Left ventricle myocardium inferior (tissue), 1 donor: ENCODE measurements around the gene PARD3. TPM values are rescaled to one million over a fixed set of nuclear protein-coding genes. Genes with fewer than 3 reads are reported as not detected.

Experiments
- DNase-seq: peaks from one replicate; pipeline ENCODE4 v3.0.0-alpha.2; 2020
- H3K27ac ChIP-seq: fragments of 200-600 bp; replicated peaks from 2 replicates; pipeline ENCODE4 v1.8.0; 2021
- H3K27me3 ChIP-seq: fragments of 200-600 bp; 2 replicates; pipeline ENCODE4 v1.8.0; 2021; ENCODE audit warnings: low read depth
- H3K36me3 ChIP-seq: fragments of 200-600 bp; 2 replicates; pipeline ENCODE4 v1.8.0; 2021
- H3K4me1 ChIP-seq: fragments of 200-600 bp; 2 replicates; pipeline ENCODE4 v1.8.0; 2021
- H3K4me3 ChIP-seq: fragments of 200-600 bp; 2 replicates; pipeline ENCODE4 v1.8.0; 2021; ENCODE audit warnings: mild to moderate bottlenecking, moderate library complexity
- H3K9me3 ChIP-seq: fragments of 200-600 bp; replicated peaks from 2 replicates; pipeline ENCODE4 v1.8.0; 2021
- intact Hi-C: fragments of 100-400 bp; cut with micrococcal nuclease; formaldehyde crosslinking; loops from one replicate; pipeline ENCODE4 v1.11.0; 2022
- total RNA-seq: library from RNA; stranded (reverse); fragmentation: NEBNext Ultra II Directional; extraction: Animal tissue kit (Norgen Biotek cat#: 25700); gene quantifications from one replicate; pipeline ENCODE4 v1.2.1, GENCODE V29; 2021
- TF ChIP-seq, protein P1 (sequence below): fragments of 200-600 bp; IDR thresholded peaks from 2 replicates; pipeline ENCODE4 v1.8.0; 2021; ENCODE audit warnings: antibody characterized with exemption, mild to moderate bottlenecking, borderline replicate concordance
- donor health status: DM: no; HTN: yes; CAD: no; lungs with severe emphysema.

The PARD3 gene
- total RNA-seq, 1 donor from 2014 or later: 29.6 TPM

GRCh38 chr10:34337917-34338316 lies 477.2 kb downstream of the PARD3 start:
- Histone ChIP-seq H3K27ac (no peak overlapping the region), H3K36me3 (no peaks in the 10 kb centered on the region), H3K4me3 (no peak overlapping the region), H3K9me3 (no peaks in the 10 kb centered on the region), H3K4me1 (peaks cover 6% of the 10 kb centered on the region), H3K27me3 (no peaks in the 10 kb centered on the region)
- DNase-seq: no peak
- intact Hi-C loops: no loop called here
- TF ChIP-seq, protein P1, sequence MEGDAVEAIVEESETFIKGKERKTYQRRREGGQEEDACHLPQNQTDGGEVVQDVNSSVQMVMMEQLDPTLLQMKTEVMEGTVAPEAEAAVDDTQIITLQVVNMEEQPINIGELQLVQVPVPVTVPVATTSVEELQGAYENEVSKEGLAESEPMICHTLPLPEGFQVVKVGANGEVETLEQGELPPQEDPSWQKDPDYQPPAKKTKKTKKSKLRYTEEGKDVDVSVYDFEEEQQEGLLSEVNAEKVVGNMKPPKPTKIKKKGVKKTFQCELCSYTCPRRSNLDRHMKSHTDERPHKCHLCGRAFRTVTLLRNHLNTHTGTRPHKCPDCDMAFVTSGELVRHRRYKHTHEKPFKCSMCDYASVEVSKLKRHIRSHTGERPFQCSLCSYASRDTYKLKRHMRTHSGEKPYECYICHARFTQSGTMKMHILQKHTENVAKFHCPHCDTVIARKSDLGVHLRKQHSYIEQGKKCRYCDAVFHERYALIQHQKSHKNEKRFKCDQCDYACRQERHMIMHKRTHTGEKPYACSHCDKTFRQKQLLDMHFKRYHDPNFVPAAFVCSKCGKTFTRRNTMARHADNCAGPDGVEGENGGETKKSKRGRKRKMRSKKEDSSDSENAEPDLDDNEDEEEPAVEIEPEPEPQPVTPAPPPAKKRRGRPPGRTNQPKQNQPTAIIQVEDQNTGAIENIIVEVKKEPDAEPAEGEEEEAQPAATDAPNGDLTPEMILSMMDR: no peak

GRCh38 chr10:34335960-34336690 lies 479.0 kb downstream of the PARD3 start:
- Histone ChIP-seq H3K4me1 (peaks cover 6% of the 10 kb centered on the region), H3K36me3 (peaks cover 1% of the 10 kb centered on the region), H3K27me3 (no peaks in the 10 kb centered on the region), H3K4me3 (no peak overlapping the region), H3K9me3 (no peaks in the 10 kb centered on the region), H3K27ac (no peak overlapping the region)
- TF ChIP-seq, protein P1: no peak
- DNase-seq: no peak
- intact Hi-C loops: no loop called here

GRCh38 chr10:34334908-34335307 lies 480.2 kb downstream of the PARD3 start:
- Histone ChIP-seq H3K4me1 (no peaks in the 10 kb centered on the region), H3K27me3 (no peaks in the 10 kb centered on the region), H3K27ac (no peak overlapping the region), H3K4me3 (no peak overlapping the region), H3K9me3 (no peaks in the 10 kb centered on the region), H3K36me3 (peaks cover 6% of the 10 kb centered on the region)
- DNase-seq: no peak
- TF ChIP-seq, protein P1: no peak
- intact Hi-C loops: no loop called here

DNA sequence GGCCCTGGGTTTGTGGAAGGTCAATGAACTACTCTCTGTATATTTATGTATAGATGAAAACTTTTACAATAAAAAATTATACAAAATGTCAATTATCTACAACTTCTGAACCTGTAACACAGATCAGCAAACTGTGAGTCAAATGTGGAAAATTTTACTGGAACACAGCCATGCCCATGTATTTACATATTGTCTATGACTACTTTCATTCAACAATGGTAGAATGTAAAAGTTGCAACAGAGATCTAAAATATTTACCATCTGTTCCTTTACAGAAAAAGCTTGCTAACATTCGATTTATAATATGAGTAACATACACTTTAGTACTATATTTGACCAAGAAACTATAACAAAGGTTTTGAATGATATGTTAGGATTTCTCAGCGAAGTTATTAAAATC lies 481.6 kb downstream of the PARD3 start:
- intact Hi-C loops: no loop called here
- no peaks in the 10 kb centered on the region for H3K27me3 ChIP-seq
- no peaks in the 10 kb centered on the region for H3K9me3 ChIP-seq
- H3K36me3 ChIP-seq: peaks cover 10% of the 10 kb centered on the region
- no peaks in the 10 kb centered on the region for H3K4me1 ChIP-seq
- no peak for DNase-seq
- TF ChIP-seq, protein P1: no peak
- no peak overlapping the region for H3K27ac ChIP-seq
- no peak overlapping the region for H3K4me3 ChIP-seq

GRCh38 chr10:34327184-34327583 lies 487.9 kb downstream of the PARD3 start:
- TF ChIP-seq, protein P1: no peak
- Histone ChIP-seq H3K36me3 (peaks cover 10% of the 10 kb centered on the region), H3K27me3 (no peaks in the 10 kb centered on the region), H3K9me3 (no peaks in the 10 kb centered on the region), H3K4me1 (peaks cover 10% of the 10 kb centered on the region), H3K4me3 (no peak overlapping the region), H3K27ac (no peak overlapping the region)
- no peak for DNase-seq
- intact Hi-C loops: no loop called here
